Stomach (tissue), 4 donors: Measurements from ENCODE around the gene PPY.

Source experiments
- POLR2AphosphoS5 ChIP-seq, 3 donors: sonication (generic); formaldehyde crosslinking; IDR thresholded peaks; one replicate each; pipeline ENCODE4 v1.6.1; 2016; ENCODE audit warnings: antibody characterized with exemption in 3 of 3
- TF ChIP-seq, protein P1 (sequence below), 7 experiments: fragments of 450-650 bp in 4 of 7; fragments of 200-600 bp in 3 of 7; sonication (generic) in 3 of 7; IDR thresholded peaks; one replicate each; pipeline ENCODE4 v1.5.1; 2016 to 2019; ENCODE audit warnings: antibody characterized with exemption in 7 of 7, control low read depth in 2 of 7, mild to moderate bottlenecking in 1 of 7

DNA sequence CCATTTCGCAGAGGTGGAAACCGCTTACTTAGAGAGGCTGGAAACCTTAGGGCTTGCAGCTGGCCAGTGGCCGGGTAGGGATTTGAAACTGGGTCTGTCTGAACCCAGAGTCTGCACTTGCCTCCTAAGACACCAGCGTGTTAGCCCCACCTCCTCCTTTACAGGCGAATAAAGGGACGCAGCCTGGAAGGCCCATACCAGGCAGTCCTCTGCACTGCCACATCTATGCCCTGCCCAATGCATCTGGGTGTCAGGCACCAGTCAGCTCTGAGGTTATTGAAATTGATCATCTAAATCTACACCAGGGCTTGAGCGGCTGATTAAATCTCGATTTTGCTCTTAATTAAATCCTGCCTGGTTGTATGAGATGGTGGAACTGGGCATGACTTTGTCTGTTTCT is 42.2 kb upstream of the PPY start:
- TF ChIP-seq POLR2AphosphoS5 (IDR thresholded peaks at IDR 0.05) = no peak
- TF ChIP-seq, protein P1, sequence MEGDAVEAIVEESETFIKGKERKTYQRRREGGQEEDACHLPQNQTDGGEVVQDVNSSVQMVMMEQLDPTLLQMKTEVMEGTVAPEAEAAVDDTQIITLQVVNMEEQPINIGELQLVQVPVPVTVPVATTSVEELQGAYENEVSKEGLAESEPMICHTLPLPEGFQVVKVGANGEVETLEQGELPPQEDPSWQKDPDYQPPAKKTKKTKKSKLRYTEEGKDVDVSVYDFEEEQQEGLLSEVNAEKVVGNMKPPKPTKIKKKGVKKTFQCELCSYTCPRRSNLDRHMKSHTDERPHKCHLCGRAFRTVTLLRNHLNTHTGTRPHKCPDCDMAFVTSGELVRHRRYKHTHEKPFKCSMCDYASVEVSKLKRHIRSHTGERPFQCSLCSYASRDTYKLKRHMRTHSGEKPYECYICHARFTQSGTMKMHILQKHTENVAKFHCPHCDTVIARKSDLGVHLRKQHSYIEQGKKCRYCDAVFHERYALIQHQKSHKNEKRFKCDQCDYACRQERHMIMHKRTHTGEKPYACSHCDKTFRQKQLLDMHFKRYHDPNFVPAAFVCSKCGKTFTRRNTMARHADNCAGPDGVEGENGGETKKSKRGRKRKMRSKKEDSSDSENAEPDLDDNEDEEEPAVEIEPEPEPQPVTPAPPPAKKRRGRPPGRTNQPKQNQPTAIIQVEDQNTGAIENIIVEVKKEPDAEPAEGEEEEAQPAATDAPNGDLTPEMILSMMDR (IDR thresholded peaks at IDR 0.05) = no peak
